Suprapubic skin (tissue), 4 donors: ENCODE data around the gene GNB1. TPM values are rescaled to one million over a fixed set of nuclear protein-coding genes. Genes with fewer than 3 reads are reported as not detected.
"Not testable (repeated sequence)": the region's sequence is repeated elsewhere in the genome, so short reads cannot be mapped to it uniquely, and the experiment has no call there.

ENCODE experiments used
- DNase-seq, 2 donors: peaks; one replicate each; pipeline ENCODE4 v3.0.0-alpha.2; 2019; ENCODE audit warnings: low spot score in 2 of 2
- H3K27ac ChIP-seq: fragments of 200-600 bp; sonication (generic); one replicate; pipeline ENCODE4 v1.5.1; 2019
- H3K27me3 ChIP-seq: fragments of 200-600 bp; sonication (generic); one replicate; pipeline ENCODE4 v1.5.1; 2019
- H3K36me3 ChIP-seq: fragments of 200-600 bp; sonication (generic); one replicate; pipeline ENCODE4 v1.5.1; 2019
- H3K4me1 ChIP-seq: fragments of 200-600 bp; sonication (generic); one replicate; pipeline ENCODE4 v1.5.1; 2019
- H3K4me3 ChIP-seq: fragments of 200-600 bp; sonication (generic); one replicate; pipeline ENCODE4 v1.5.1; 2019; ENCODE audit warnings: mild to moderate bottlenecking
- H3K9me3 ChIP-seq: fragments of 200-600 bp; sonication (generic); one replicate; pipeline ENCODE4 v1.5.1; 2019
- CTCF ChIP-seq, 2 donors: fragments of 200-600 bp in 1 of 2; fragments of 450-650 bp in 1 of 2; sonication (generic) in 1 of 2; IDR thresholded peaks; one replicate each; pipeline ENCODE4 v1.5.1; 2016 to 2019; ENCODE audit warnings: antibody characterized with exemption in 2 of 2, mild to moderate bottlenecking in 1 of 2, moderate library complexity in 1 of 2
- EP300 ChIP-seq: sonication (generic); formaldehyde crosslinking; IDR thresholded peaks from one replicate; pipeline ENCODE4 v1.6.1; 2017; ENCODE audit warnings: antibody characterized with exemption
- POLR2A ChIP-seq, 2 donors: fragments of 450-650 bp; IDR thresholded peaks; one replicate each; pipeline ENCODE4 v1.6.1; 2017; ENCODE audit warnings: antibody characterized with exemption in 2 of 2, mild to moderate bottlenecking in 2 of 2, moderate library complexity in 2 of 2
- POLR2AphosphoS5 ChIP-seq, 3 donors: sonication (generic); formaldehyde crosslinking; IDR thresholded peaks; one replicate each; pipeline ENCODE4 v1.6.1; 2017; ENCODE audit warnings: antibody characterized with exemption in 3 of 3
- WGBS: methylation state at CpG from one replicate; pipeline ENCODE4 v1.1.5; 2018; 5-methylcytosine and 5-hydroxymethylcytosine counted together
- total RNA-seq, 4 donors: library from RNA; depleted of rRNA; stranded (reverse); fragments of >200 nt; gene quantifications; one replicate each; pipeline ENCODE4 v1.1.0, GENCODE V29; 2016

GNB1 gene
- total RNA-seq, 4 donors from 2014 or later: 121 to 159 (median 153) TPM

GRCh38 chr1:1755426-1755825 is 135.5 kb downstream of the GNB1 start:
- Histone ChIP-seq H3K36me3 (peaks cover 70% of the 10 kb centered on the region), H3K27ac (no peak overlapping the region), H3K9me3 (no peaks in the 10 kb centered on the region), H3K27me3 (no peaks in the 10 kb centered on the region), H3K4me3 (no peak overlapping the region), H3K4me1 (peaks cover 13% of the 10 kb centered on the region)
- no peak for TF ChIP-seq EP300
- no peak for TF ChIP-seq POLR2A (IDR thresholded peaks at IDR 0.05)
- TF ChIP-seq CTCF (IDR thresholded peaks at IDR 0.05): no peak
- TF ChIP-seq POLR2AphosphoS5 (IDR thresholded peaks at IDR 0.05): no peak
- 87% methylated on average over 12 of the region's 19 CpGs for WGBS
- DNase-seq: no peak

- H3K27ac ChIP-seq: no peak overlapping the region
- WGBS: 94% methylated on average over 16 of the region's 49 CpGs
- peaks cover 58% of the 10 kb centered on the region for H3K36me3 ChIP-seq
- DNase-seq: no peak
- H3K9me3 ChIP-seq: no peaks in the 10 kb centered on the region
- no peak overlapping the region for H3K4me3 ChIP-seq
- no peaks in the 10 kb centered on the region for H3K27me3 ChIP-seq
- peaks cover 10% of the 10 kb centered on the region for H3K4me1 ChIP-seq
- TF ChIP-seq POLR2A (IDR thresholded peaks at IDR 0.05) (no peak), POLR2AphosphoS5 (IDR thresholded peaks at IDR 0.05) (no peak), CTCF (IDR thresholded peaks at IDR 0.05) (no peak), EP300 (no peak)
These were observed 136.7 kb downstream of the GNB1 start for GRCh38 chr1:1754051-1754815.

GRCh38 chr1:1753607-1754005 is 137.3 kb downstream of the GNB1 start:
- Histone ChIP-seq H3K4me3 (no peak overlapping the region), H3K9me3 (no peaks in the 10 kb centered on the region), H3K27me3 (no peaks in the 10 kb centered on the region), H3K4me1 (peaks cover 4% of the 10 kb centered on the region), H3K36me3 (peaks cover 55% of the 10 kb centered on the region), H3K27ac (no peak overlapping the region)
- TF ChIP-seq EP300: no peak
- TF ChIP-seq POLR2A (IDR thresholded peaks at IDR 0.05): no peak
- TF ChIP-seq POLR2AphosphoS5 (IDR thresholded peaks at IDR 0.05): no peak
- TF ChIP-seq CTCF (IDR thresholded peaks at IDR 0.05): no peak
- 80% methylated on average over 1 of the region's 16 CpGs for WGBS
- DNase-seq: no peak

GRCh38 chr1:1752636-1753606 is 138.0 kb downstream of the GNB1 start:
- TF ChIP-seq POLR2AphosphoS5 (IDR thresholded peaks at IDR 0.05) (no peak), POLR2A (IDR thresholded peaks at IDR 0.05) (no peak), EP300 (no peak), CTCF (IDR thresholded peaks at IDR 0.05) (no peak)
- no peaks in the 10 kb centered on the region for H3K9me3 ChIP-seq
- no peak overlapping the region for H3K27ac ChIP-seq
- WGBS: 78% methylated on average over 18 of the region's 37 CpGs
- no peaks in the 10 kb centered on the region for H3K4me1 ChIP-seq
- no peak overlapping the region for H3K4me3 ChIP-seq
- no peaks in the 10 kb centered on the region for H3K27me3 ChIP-seq
- no peak for DNase-seq
- H3K36me3 ChIP-seq: peaks cover 55% of the 10 kb centered on the region

- no peaks in the 10 kb centered on the region for H3K9me3 ChIP-seq
- no peaks in the 10 kb centered on the region for H3K27me3 ChIP-seq
- peaks cover 52% of the 10 kb centered on the region for H3K36me3 ChIP-seq
- 93% methylated on average over 11 of the region's 11 CpGs for WGBS
- H3K4me3 ChIP-seq: no peak overlapping the region
- TF ChIP-seq CTCF (IDR thresholded peaks at IDR 0.05): no peak
- no peak for TF ChIP-seq EP300
- no peak for TF ChIP-seq POLR2A (IDR thresholded peaks at IDR 0.05)
- no peak for DNase-seq
- H3K4me1 ChIP-seq: no peaks in the 10 kb centered on the region
- no peak overlapping the region for H3K27ac ChIP-seq
These were observed 138.7 kb downstream of the GNB1 start for GRCh38 chr1:1752190-1752589.

- H3K4me1 ChIP-seq, H3K27me3 ChIP-seq, DNase-seq, H3K9me3 ChIP-seq, H3K4me3 ChIP-seq, H3K27ac ChIP-seq: not testable (repeated sequence)
- peaks cover 29% of the 10 kb centered on the region for H3K36me3 ChIP-seq
- 75% methylated on average over 6 of the region's 9 CpGs for whole genome bisulfite sequencing
These were observed 140.9 kb downstream of the GNB1 start for GRCh38 chr1:1749941-1750340.
